GM12878 (cell line): ENCODE measurements around the gene SYNPO. TPM values are rescaled to one million over a fixed set of nuclear protein-coding genes. Genes with fewer than 3 reads are reported as not detected.

Experiments used
- ATAC-seq: fragments of 200-7000 bp; cut with Tn5 transposase; 3 replicates; pipeline ENCODE4 v1.9.1; 2020; ENCODE audit warnings: mild to moderate bottlenecking, moderate library complexity
- BruUV-seq: library from RNA; stranded (reverse); fragments of 400-500 nt; replicated peaks from 2 replicates; lab custom pipeline; 2021; lab: Mats Ljungman, UMichigan
- CTCF ChIA-PET: fragments of 300-600 bp; sonication (Branson Sonifier 250); formaldehyde crosslinking; extraction: SDS; loops from one replicate; lab custom pipeline; 2021; ENCODE audit warnings: inconsistent platforms; lab: Yijun Ruan, JAX
- POLR2A ChIA-PET: fragments of 350-600 bp; formaldehyde crosslinking; extraction: SDS; loops from one replicate; lab custom pipeline; 2021; ENCODE audit warnings: inconsistent platforms; lab: Charles Lee
- RAD21 ChIA-PET: fragments of 300-600 bp; sonication (Branson Sonifier 250); formaldehyde crosslinking; loops from one replicate; lab custom pipeline; 2023; ENCODE audit warnings: antibody characterized with exemption; ENCODE audit not compliant: unreplicated experiment; lab: Charles Lee
- SMC1A ChIA-PET: fragments of 300-600 bp; sonication (Branson Sonifier 250); formaldehyde crosslinking; loops from one replicate; lab custom pipeline; 2023; ENCODE audit not compliant: unreplicated experiment, uncharacterized antibody; lab: Charles Lee
- DNase-seq: peaks from one replicate; pipeline ENCODE4 v3.0.0-alpha.2; 2011; ENCODE audit warnings: low read depth, low spot score
- FAIRE-seq: peaks from 3 replicates; lab custom pipeline; 2011; peaks lifted over from hg19 to GRCh38; lab: Jason Lieb, UNC
- H2AFZ ChIP-seq: 2 replicates; pipeline ENCODE4 v1.6.0; 2011; ENCODE audit warnings: low read depth, low read length, control low read depth; ENCODE audit not compliant: control insufficient read depth
- H3K27ac ChIP-seq: 2 replicates; pipeline ENCODE4 v1.5.1; 2011; ENCODE audit warnings: control low read depth; ENCODE audit not compliant: control insufficient read depth, insufficient read depth
- H3K27me3 ChIP-seq, 2 experiments: replicated peaks in 1 of 2; 2 replicates each; pipeline versions ENCODE4 v1.6.0 to v1.6.1; 2011; ENCODE audit warnings: low read length in 1 of 2; ENCODE audit not compliant: control insufficient read depth in 2 of 2, insufficient read depth in 2 of 2
- H3K36me3 ChIP-seq, 2 experiments: 2 replicates each; pipeline ENCODE4 v1.5.1; 2011; ENCODE audit warnings: low read length in 1 of 2; ENCODE audit not compliant: control insufficient read depth in 2 of 2, insufficient read depth in 2 of 2
- H3K4me1 ChIP-seq: 2 replicates; pipeline ENCODE4 v1.6.1; 2011; ENCODE audit warnings: mild to moderate bottlenecking, low read length, moderate library complexity, mixed read lengths; ENCODE audit not compliant: control insufficient read depth, insufficient read depth
- H3K4me2 ChIP-seq: 2 replicates; pipeline ENCODE4 v1.6.0; 2011; ENCODE audit warnings: control low read depth; ENCODE audit not compliant: control insufficient read depth, insufficient read depth
- H3K4me3 ChIP-seq: fragments of 200-600 bp; sonication (generic); 2 replicates; pipeline ENCODE4 v1.5.1; 2016
- H3K79me2 ChIP-seq: 2 replicates; pipeline ENCODE4 v1.6.0; 2011; ENCODE audit warnings: low read length; ENCODE audit not compliant: control insufficient read depth, insufficient read depth
- H3K9ac ChIP-seq: 2 replicates; pipeline ENCODE4 v1.8.0; 2011; ENCODE audit warnings: low read length, control low read depth, mixed read lengths; ENCODE audit not compliant: control insufficient read depth, insufficient read depth
- H3K9me3 ChIP-seq: replicated peaks from 3 replicates; pipeline ENCODE4 v1.5.1; 2011; ENCODE audit warnings: mild to moderate bottlenecking, low read length; ENCODE audit not compliant: control insufficient read depth, insufficient read depth
- H4K20me1 ChIP-seq: 2 replicates; pipeline ENCODE4 v1.6.0; 2011; ENCODE audit not compliant: control insufficient read depth, insufficient read depth
- HDAC2 ChIP-seq: fragments of 200-600 bp; sonication (generic); IDR thresholded peaks from 2 replicates; pipeline ENCODE4 v1.6.1; 2017
- KDM1A ChIP-seq: fragments of 200-600 bp; sonication (generic); IDR thresholded peaks from 2 replicates; pipeline ENCODE4 v1.6.1; 2016; ENCODE audit warnings: borderline replicate concordance
- MTA3 ChIP-seq: IDR thresholded peaks from 2 replicates; pipeline ENCODE4 v1.6.1; 2012; ENCODE audit warnings: low read length, inconsistent platforms, borderline replicate concordance
- PML ChIP-seq: IDR thresholded peaks from 2 replicates; pipeline ENCODE4 v1.6.1; 2012; ENCODE audit warnings: low read length, inconsistent platforms
- POLR2A ChIP-seq: IDR thresholded peaks from 2 replicates; pipeline ENCODE4 v1.6.1; 2011; ENCODE audit warnings: low read depth, mild to moderate bottlenecking, low read length
- SIN3A ChIP-seq: IDR thresholded peaks from 2 replicates; pipeline ENCODE4 v1.6.1; 2012; ENCODE audit warnings: low read depth, low read length, improper control_type of control experiment
- SMAD5 ChIP-seq: IDR thresholded peaks from 2 replicates; pipeline ENCODE4 v1.6.1; 2016; ENCODE audit warnings: antibody characterized with exemption, low read depth
- SP1 ChIP-seq: IDR thresholded peaks from one replicate; pipeline ENCODE4 v1.6.1; 2011; ENCODE audit warnings: low read depth, low read length
- WGBS: methylation state at CpG from one replicate; pipeline ENCODE4 v1.1.6; 2016; ENCODE audit warnings: low lambda C conversion rate; ENCODE audit not compliant: insufficient replicate concordance, insufficient coverage; ENCODE audit errors: missing lambda C conversion rate; 5-methylcytosine and 5-hydroxymethylcytosine counted together
- in situ Hi-C: fragments of 300-500 bp; cut with MboI; formaldehyde crosslinking; loops from 9 replicates; pipeline ENCODE4 v1.14.3; 2018; ENCODE audit warnings: mixed read lengths
- intact Hi-C: fragments of 100-400 bp; cut with micrococcal nuclease; formaldehyde crosslinking; loops from one replicate; pipeline ENCODE4 v1.14.2; 2022; ENCODE audit not compliant: unreplicated experiment
- polyA plus RNA-seq, 11 experiments: library from polyadenylated mRNA; depleted of rRNA in 4 of 11; unstranded in 6 of 11; stranded (reverse) in 5 of 11; fragments of >200 nt; fragmentation: Nextera tagmentation in 4 of 11; fragmentation: Illumina TruSeq in 1 of 11; extraction: Ambion mirVana in 4 of 11; extraction: Trizol in 1 of 11; gene quantifications; 1 replicate in 1 of 11; 2 replicates in 10 of 11; pipeline versions ENCODE4 v1.2.1 to v1.2.3, GENCODE V29; 2011 to 2016; ENCODE audit warnings: inconsistent platforms in 2 of 11, missing spikeins in 2 of 11, low read depth in 1 of 11
- total RNA-seq, 4 experiments: library from RNA; depleted of rRNA in 3 of 4; stranded (reverse); fragments of >200 nt in 3 of 4; fragmentation: Illumina TruSeq in 1 of 4; extraction: Trizol in 1 of 4; gene quantifications; 2 replicates each; pipeline versions ENCODE4 v1.2.1 to v1.2.3, GENCODE V29; 2013 to 2021

Gene SYNPO
- total and polyA plus RNA-seq, 10 of the 15 experiments (the other 5 are each of a cell fraction or from before 2014, with no cell fraction given), result 0.77 to 21.0 (median 3.9) TPM

GRCh38 chr5:150631326-150631701 is 9.1 kb upstream of the SYNPO start:
- peaks cover 19% of the 10 kb centered on the region for H3K79me2 ChIP-seq
- no peak overlapping the region for H2AFZ ChIP-seq
- DNase-seq, result no peak
- H4K20me1 ChIP-seq, result no peaks in the 10 kb centered on the region
- 87% methylated on average over 6 of the region's 6 CpGs for WGBS
- no peak overlapping the region for H3K4me2 ChIP-seq
- intact Hi-C loops, result no loop called here
- ChIA-PET CTCF (interaction anchor here (0.9 kb wide), 1 partner anchor 11 kb away, joined by 3 read pairs; no protein-coding TSS in a partner anchor), POLR2A (no interaction called here), SMC1A (no interaction called here), RAD21 (no interaction called here)
- H3K9ac ChIP-seq, result no peak overlapping the region
- FAIRE-seq, result no peak
- no peak overlapping the region for H3K27ac ChIP-seq
- in situ Hi-C loops, result no loop called here
- peaks cover 6% of the 10 kb centered on the region for H3K4me1 ChIP-seq
- TF ChIP-seq POLR2A (no peak), SIN3A (no peak), HDAC2 (no peak)
- no TSS peak for BruUV-seq
- ATAC-seq, result no peak
- H3K36me3 ChIP-seq, result no peaks in the 10 kb centered on the region
- H3K4me3 ChIP-seq, result no peak overlapping the region
- no peaks in the 10 kb centered on the region for H3K9me3 ChIP-seq
- no peaks in the 10 kb centered on the region for H3K27me3 ChIP-seq

GRCh38 chr5:150632305-150633160 is 7.9 kb upstream of the SYNPO start:
- no peak for DNase-seq
- in situ Hi-C loops, result no loop called here
- RAD21 ChIA-PET, result no interaction called here
- Histone ChIP-seq H3K4me2 (no peak overlapping the region), H3K9me3 (no peaks in the 10 kb centered on the region), H3K36me3 (no peaks in the 10 kb centered on the region; a peak in 1 of 4 replicates), H3K79me2 (peaks cover 7% of the 10 kb centered on the region)
- TF ChIP-seq KDM1A, result no peak
- no peak for TF ChIP-seq SP1
- TF ChIP-seq SMAD5, result no peak
- no peak for TF ChIP-seq MTA3
- TF ChIP-seq PML, result no peak
- TF ChIP-seq, all 136 proteins: peak for 0
- Histone ChIP-seq H3K4me3 (no peak overlapping the region), H2AFZ (no peak overlapping the region), H3K4me1 (no peaks in the 10 kb centered on the region; the same call in 1 of the 2 replicates), H3K27me3 (no peaks in the 10 kb centered on the region), H3K27ac (no peak overlapping the region), H3K9ac (no peak overlapping the region), H4K20me1 (no peaks in the 10 kb centered on the region)
- FAIRE-seq, result no peak
- intact Hi-C loops, result no loop called here
- 64% methylated on average over 10 of the region's 10 CpGs for WGBS
- no TSS peak for BruUV-seq
- ATAC-seq, result no peak
- ChIA-PET CTCF (interaction anchor here (1.0 kb wide), 1 partner anchor 88 kb away, joined by 4 read pairs; no protein-coding TSS in a partner anchor), SMC1A (interaction anchor here (0.9 to 1.6 kb wide), 3 partner anchors 11 to 72 kb away, joined by 3 to 4 read pairs (median 3); no protein-coding TSS in a partner anchor), POLR2A (no interaction called here)
